ENCODE data around the gene TNS3. TPM values are rescaled to one million over a fixed set of nuclear protein-coding genes. Genes with fewer than 3 reads are reported as not detected.

Gene TNS3
- total RNA-seq, 1 donor from 2014 or later = 40.8 TPM

DNA sequence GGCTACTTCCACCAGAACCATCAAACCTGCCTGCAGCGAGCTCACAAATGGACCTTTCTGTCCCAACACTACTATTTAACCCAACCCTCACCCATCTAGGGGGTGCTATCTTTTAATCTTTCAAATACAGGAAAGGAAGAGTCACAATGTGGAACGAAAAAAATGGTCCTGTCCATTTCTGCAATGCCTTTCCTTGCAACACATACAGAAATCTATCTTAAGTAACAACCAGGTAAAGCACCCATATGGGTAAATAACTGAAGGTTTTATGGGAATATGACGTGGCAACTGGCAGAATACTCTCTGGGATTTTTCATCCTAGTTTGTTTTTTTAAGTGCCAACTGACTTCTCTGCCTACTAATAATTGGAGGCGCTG, 24.6 kb downstream of the TNS3 start:
- TF ChIP-seq, protein P1, sequence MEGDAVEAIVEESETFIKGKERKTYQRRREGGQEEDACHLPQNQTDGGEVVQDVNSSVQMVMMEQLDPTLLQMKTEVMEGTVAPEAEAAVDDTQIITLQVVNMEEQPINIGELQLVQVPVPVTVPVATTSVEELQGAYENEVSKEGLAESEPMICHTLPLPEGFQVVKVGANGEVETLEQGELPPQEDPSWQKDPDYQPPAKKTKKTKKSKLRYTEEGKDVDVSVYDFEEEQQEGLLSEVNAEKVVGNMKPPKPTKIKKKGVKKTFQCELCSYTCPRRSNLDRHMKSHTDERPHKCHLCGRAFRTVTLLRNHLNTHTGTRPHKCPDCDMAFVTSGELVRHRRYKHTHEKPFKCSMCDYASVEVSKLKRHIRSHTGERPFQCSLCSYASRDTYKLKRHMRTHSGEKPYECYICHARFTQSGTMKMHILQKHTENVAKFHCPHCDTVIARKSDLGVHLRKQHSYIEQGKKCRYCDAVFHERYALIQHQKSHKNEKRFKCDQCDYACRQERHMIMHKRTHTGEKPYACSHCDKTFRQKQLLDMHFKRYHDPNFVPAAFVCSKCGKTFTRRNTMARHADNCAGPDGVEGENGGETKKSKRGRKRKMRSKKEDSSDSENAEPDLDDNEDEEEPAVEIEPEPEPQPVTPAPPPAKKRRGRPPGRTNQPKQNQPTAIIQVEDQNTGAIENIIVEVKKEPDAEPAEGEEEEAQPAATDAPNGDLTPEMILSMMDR (conservative IDR thresholded peaks at IDR 0.05; ENCODE audit: low read depth, low read length) = no peak
- no peak overlapping the region for H3K4me3 ChIP-seq (ENCODE audit: low read depth, low read length)
- no peak for DNase-seq (ENCODE audit: low read depth)

DNA sequence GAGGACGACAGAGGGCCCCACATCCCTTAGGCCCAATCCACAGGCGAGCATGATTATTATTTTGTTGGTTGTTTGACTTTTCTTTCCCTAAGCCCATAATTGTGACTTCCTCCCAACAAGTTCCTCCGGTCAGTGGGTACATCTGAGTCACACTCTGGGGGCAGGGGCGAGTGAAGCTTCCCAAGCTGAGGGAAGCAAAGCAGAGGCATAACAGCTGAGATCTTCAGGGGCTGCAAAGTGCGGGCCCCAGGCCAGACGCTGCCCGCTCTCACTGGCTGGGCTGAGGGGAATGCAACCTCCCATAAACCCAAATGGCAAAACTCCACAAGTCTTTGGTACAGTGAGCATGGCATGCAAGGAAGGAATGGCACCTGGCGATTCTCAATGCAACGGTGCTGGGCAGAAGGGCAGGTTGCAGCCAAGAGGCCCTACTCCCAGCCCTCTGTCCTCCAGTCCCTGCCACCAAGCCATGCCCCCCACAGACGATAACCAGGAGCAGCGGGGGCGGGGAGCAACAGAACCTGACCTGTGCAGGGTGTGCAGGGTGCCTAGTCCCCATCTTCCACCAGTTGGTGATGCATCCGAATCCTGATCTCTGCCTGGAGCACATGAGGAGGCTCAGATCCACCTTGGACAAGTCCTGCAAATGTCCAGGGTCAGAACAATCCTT, 25.3 kb downstream of the TNS3 start:
- no peak overlapping the region for H3K4me3 ChIP-seq (ENCODE audit: low read depth, low read length)
- TF ChIP-seq, protein P1 (conservative IDR thresholded peaks at IDR 0.05; ENCODE audit: low read depth, low read length) = no peak
- no peak for DNase-seq (ENCODE audit: low read depth)

DNA sequence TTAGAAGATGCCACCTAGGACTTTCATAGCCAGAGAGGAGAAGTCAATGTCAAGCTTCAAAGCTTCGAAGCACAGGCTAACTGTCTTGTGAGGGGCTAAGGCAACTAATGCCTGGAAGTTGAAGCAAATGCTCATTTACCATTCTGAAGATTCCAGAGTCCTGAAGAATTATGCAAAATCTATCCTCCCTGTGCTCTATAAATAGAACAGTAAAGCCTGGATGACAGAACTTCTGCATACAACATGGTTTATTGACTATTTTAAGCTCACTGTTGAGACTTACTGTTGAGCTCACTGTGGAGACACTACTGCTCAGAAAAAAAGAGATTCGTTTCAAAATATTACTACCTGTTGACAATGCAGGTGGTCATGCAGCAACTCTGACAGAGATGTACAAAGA, 28.6 kb downstream of the TNS3 start:
- DNase-seq (ENCODE audit: low read depth) = no peak
- no peak overlapping the region for H3K4me3 ChIP-seq (ENCODE audit: low read depth, low read length)
- TF ChIP-seq, protein P1 (conservative IDR thresholded peaks at IDR 0.05; ENCODE audit: low read depth, low read length) = no peak

DNA sequence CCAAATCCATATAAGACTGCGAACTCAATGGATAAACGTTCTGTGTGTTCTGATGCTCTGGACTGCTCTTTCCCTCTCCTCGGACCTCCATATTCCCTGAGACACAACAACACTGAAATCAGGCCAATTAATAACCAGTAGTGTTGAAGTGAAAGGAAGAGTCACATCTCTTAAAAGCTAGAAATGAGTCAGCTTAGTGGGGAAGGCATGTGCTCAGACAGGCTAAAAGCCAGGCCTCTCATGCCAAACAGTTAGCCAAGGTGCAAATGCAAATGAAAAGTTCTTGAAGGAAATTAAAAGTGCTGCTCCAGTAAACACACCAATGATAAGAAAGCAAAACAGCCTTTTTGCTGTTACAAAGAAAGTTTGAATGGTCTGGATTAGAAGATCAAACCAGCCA, 29.3 kb downstream of the TNS3 start:
- TF ChIP-seq, protein P1 (conservative IDR thresholded peaks at IDR 0.05; ENCODE audit: low read depth, low read length) = no peak
- H3K4me3 ChIP-seq (ENCODE audit: low read depth, low read length) = no peak overlapping the region
- peak; percentile 83 for DNase-seq (ENCODE audit: low read depth)

DNA sequence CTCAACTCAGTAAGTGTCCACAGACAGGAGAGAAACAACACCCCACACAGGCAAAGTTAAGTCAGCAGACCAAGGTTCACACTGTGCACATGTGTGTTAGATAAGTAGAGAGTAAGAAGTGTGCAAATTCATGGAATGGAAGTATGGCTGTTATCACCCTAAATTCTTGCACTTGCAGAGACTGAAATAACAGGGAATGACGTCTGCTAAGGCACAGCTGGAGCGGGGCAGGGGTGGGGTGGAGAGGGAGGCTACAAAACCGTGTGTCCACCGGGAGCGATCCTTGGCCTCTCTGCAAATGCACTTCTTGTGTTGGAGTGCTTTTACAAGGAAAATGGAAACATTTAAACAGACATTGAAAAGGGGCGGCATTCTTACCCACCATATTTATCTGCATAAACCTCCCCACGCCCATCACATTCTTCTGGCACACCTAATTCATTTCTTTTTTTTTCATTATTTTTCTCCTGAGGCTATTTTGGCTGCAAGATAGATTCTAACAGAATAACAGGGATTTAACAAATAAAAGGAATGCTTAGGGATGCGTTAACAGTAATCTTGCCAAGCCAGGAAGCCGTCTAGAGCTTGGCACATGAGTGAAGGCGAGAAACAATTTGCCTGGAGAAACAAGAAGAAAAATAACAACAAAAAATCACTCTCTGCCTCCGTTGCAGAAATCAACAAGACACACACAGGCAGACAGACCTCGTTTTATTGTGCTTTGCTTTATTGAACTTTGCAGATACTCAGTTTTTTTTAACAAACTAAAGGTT, 30.1 kb downstream of the TNS3 start:
- H3K4me3 ChIP-seq (ENCODE audit: low read depth, low read length) = no peak overlapping the region
- TF ChIP-seq, protein P1 (conservative IDR thresholded peaks at IDR 0.05; ENCODE audit: low read depth, low read length) = no peak

DNA sequence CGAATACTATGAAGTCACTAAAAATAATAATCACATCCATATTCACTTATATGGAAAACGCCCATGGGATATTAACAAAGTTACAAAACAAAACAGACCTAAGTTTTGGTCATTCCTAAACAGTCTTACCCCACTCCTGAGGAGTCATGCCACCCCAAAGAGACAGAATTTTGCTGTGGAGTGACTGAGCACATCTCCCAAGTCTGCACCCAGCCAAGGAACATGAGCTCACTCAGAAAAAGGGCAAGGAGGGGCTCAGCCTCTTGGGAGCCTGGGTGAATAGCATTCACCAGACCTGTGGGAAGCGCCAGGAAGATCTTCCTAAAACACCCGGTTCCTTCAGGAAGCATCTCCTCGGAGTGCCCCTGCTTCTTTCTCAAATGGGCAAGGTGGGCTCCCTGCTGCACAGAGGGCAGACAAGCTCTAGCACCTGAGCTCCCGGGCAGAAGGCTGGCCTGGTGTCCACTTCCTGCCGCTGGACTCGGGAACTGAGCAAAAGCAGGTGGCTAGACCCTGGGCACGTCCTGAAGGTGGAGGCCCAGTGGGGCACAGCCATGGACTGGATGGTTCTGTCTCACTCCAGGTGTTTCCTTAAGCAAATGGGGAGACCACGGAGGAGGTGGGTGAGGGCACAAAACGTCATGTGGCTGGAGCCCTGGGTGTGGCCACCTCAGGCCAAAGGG, 31.0 kb downstream of the TNS3 start:
- no peak for DNase-seq (ENCODE audit: low read depth)
- TF ChIP-seq, protein P1 (conservative IDR thresholded peaks at IDR 0.05; ENCODE audit: low read depth, low read length) = no peak
- no peak overlapping the region for H3K4me3 ChIP-seq (ENCODE audit: low read depth, low read length)

More for the DNA sequence above, 30.1 kb downstream of the TNS3 start:
- no peak for DNase-seq (ENCODE audit: low read depth)
